Mucosa of descending colon (tissue), 3 donors: Measurements from ENCODE around the gene PDGFRB. TPM values are rescaled to one million over a fixed set of nuclear protein-coding genes. Genes with fewer than 3 reads are reported as not detected.

ENCODE experiments used
- ATAC-seq: fragments of 200-7000 bp; cut with Tn5 transposase; one replicate; pipeline ENCODE4 v1.9.1; 2020; ENCODE audit warnings: mild to moderate bottlenecking, moderate library complexity
- DNase-seq, 3 donors: peaks; one replicate each; pipeline ENCODE4 v3.0.0-alpha.2; 2020
- H3K36me3 ChIP-seq: fragments of 200-600 bp; one replicate; pipeline ENCODE4 v1.8.0; 2021; ENCODE audit warnings: low read depth, mild to moderate bottlenecking
- H3K4me1 ChIP-seq: fragments of 200-600 bp; one replicate; pipeline ENCODE4 v1.8.0; 2021; ENCODE audit warnings: low read depth, mild to moderate bottlenecking
- H3K4me3 ChIP-seq: fragments of 200-600 bp; one replicate; pipeline ENCODE4 v1.8.0; 2021; ENCODE audit warnings: mild to moderate bottlenecking
- H3K9me3 ChIP-seq: fragments of 200-600 bp; one replicate; pipeline ENCODE4 v1.8.0; 2021; ENCODE audit warnings: mild to moderate bottlenecking
- intact Hi-C, 2 donors: fragments of 100-400 bp; cut with DNase I in 1 of 2; cut with micrococcal nuclease in 1 of 2; formaldehyde crosslinking; loops; one replicate each; pipeline versions ENCODE4 v1.11.0 to v1.11.1; 2022; cut with DNase I, micrococcal nuclease
- total RNA-seq, 3 donors: library from RNA; stranded (reverse); fragmentation: NEBNext Ultra II Directional in 2 of 3; extraction: Animal tissue kit (Norgen Biotek cat#: 25700) in 2 of 3; gene quantifications; one replicate each; pipeline versions ENCODE4 v1.2.1 to v1.2.4, GENCODE V29; 2021 to 2023
- TF ChIP-seq, protein P1 (sequence below): fragments of 200-600 bp; IDR thresholded peaks from one replicate; pipeline ENCODE4 v1.8.0; 2022; ENCODE audit warnings: antibody characterized with exemption, mild to moderate bottlenecking
- donor health status: DM: no; HTN: no; CAD: no; lungs with moderate emphysema.
- donor health status: DM: no; HTN: no; CAD: no.
- donor health status: DM: no; HTN: yes; CAD: no.

Gene PDGFRB
- total RNA-seq, 3 donors from 2014 or later: 13.9 to 61.5 (median 27.1) TPM

DNA sequence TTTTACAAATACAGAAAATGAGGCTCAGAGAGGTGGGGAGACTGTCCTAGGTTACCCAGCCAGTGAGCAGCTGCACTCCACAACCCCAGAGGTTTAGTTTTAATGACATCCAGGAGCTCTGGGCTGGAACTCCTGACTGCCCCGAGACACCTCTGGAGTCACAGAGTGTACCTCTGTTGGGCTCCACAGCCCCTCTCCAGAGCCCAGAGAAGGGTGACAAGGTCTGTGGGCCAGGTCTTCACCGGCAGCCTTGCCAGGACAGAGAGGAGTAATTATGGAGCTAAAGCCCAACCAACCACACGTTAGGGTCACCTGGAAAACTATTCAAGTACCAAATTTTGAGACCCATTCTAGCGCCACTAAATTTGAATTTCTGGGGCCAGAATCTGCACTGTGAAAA, 22.1 kb upstream of the PDGFRB start:
- TF ChIP-seq, protein P1, sequence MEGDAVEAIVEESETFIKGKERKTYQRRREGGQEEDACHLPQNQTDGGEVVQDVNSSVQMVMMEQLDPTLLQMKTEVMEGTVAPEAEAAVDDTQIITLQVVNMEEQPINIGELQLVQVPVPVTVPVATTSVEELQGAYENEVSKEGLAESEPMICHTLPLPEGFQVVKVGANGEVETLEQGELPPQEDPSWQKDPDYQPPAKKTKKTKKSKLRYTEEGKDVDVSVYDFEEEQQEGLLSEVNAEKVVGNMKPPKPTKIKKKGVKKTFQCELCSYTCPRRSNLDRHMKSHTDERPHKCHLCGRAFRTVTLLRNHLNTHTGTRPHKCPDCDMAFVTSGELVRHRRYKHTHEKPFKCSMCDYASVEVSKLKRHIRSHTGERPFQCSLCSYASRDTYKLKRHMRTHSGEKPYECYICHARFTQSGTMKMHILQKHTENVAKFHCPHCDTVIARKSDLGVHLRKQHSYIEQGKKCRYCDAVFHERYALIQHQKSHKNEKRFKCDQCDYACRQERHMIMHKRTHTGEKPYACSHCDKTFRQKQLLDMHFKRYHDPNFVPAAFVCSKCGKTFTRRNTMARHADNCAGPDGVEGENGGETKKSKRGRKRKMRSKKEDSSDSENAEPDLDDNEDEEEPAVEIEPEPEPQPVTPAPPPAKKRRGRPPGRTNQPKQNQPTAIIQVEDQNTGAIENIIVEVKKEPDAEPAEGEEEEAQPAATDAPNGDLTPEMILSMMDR: no peak
- Histone ChIP-seq H3K4me3 (no peak overlapping the region), H3K4me1 (peaks cover 85% of the 10 kb centered on the region), H3K36me3 (no peaks in the 10 kb centered on the region), H3K9me3 (no peaks in the 10 kb centered on the region)
- DNase-seq (no peak), ATAC-seq (no peak)
- intact Hi-C loops: no loop called here

DNA sequence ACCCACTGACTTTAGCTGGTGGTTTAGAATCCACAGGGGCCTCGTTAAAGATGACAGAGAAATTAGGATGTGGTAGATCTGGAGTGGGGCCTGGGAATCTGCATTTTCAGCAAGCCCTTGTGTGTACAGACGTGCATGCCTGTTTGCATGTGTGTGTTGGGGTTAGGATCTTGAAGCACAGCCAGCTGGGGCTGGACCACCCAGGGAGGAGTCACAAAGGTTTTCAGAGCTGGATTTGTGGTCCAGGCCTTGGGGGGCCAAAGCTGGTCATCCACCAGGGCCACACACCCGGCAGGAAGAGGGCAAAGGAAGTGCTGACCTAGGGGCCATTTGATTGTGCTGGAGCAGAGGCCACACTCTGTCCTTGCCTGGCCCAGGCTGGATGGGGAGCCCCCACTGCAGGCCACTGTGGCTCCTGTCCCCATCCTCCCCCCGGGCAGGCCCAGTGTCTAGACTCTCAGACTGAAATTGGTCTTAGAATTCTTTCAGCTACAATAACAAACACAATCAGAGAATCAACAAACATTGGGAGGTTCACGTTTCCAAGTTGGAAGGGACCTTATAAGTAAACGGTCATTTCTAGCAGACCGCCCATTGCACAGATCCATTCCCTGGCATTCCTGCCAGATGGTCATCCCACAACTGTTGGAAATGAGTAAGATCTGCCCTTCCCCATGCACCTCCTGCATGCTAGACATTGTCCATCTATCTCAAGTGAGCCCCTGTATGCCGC, 21.3 kb upstream of the PDGFRB start:
- TF ChIP-seq, protein P1: no peak
- no peaks in the 10 kb centered on the region for H3K9me3 ChIP-seq
- peaks cover 84% of the 10 kb centered on the region for H3K4me1 ChIP-seq
- ATAC-seq: no peak
- no peaks in the 10 kb centered on the region for H3K36me3 ChIP-seq
- no peak overlapping the region for H3K4me3 ChIP-seq
- intact Hi-C loops: no loop called here
- peak in 1 of 3 donors; percentile 49 for DNase-seq

DNA sequence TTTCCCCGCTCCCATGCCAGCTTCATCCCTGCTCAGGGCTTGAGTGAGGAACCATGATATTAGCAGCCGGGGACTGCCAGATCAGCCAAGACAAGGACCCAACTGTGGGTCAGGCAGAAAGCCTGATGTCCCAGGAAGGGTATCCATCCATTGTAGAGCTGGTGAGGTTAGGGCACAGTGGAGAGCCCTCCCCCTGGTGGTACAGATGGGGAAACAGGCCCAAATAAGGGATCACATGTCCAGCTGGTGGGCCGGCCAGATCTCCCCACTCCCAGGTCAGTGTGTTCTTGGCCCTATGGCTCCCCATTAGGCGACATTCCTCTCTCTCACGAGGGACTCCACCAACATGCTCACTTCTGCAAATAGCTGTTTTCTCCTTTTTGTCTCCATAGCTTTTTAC, 19.9 kb upstream of the PDGFRB start:
- H3K4me3 ChIP-seq: no peak overlapping the region
- no peaks in the 10 kb centered on the region for H3K9me3 ChIP-seq
- peaks cover 82% of the 10 kb centered on the region for H3K4me1 ChIP-seq
- TF ChIP-seq, protein P1: no peak
- intact Hi-C loops: no loop called here
- DNase-seq: peak in 1 of 3 donors; percentile 42
- ATAC-seq: peak; percentile 7
- no peaks in the 10 kb centered on the region for H3K36me3 ChIP-seq

DNA sequence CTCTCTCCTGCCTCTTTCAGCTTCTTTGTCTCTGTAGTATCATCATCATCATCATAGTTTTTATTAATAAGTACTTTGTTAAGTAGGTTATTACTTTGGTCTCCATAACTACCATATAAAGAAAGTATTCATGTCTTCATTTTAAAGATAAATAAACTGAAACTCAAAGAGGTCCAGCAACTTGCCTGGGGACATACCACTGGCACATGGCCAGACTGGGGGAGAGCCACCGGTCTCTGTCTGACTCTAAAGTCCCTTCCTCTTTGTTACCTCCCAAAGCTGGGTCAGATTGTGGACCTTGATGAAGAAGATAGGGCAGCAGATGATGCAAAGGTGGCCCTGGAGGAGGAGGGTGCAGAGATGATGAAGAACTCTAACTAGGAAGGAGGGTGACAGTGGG, 19.4 kb upstream of the PDGFRB start:
- no peak for DNase-seq
- ATAC-seq: no peak
- Histone ChIP-seq H3K4me3 (no peak overlapping the region), H3K4me1 (peaks cover 82% of the 10 kb centered on the region), H3K9me3 (no peaks in the 10 kb centered on the region), H3K36me3 (no peaks in the 10 kb centered on the region)
- TF ChIP-seq, protein P1: no peak
- intact Hi-C loops: no loop called here

DNA sequence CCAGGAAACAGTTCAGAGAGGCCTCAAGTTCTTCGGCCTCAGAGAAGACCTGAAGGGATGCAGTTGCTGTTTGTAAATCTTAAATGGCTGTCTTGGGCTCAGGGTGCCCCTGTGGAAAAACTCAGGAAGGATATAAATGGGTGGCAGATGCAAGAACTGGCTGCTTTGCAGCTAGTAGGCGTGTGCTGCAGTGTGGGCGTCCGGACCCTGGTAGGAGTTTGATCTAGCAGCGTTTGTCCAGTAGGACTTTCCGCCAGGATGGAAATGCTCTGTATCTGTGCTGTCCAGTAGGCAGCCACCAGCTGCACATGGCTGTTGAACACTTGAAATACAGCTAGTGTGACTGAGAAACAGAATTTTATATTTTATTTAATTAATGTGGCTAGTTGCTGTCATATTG, 18.6 kb upstream of the PDGFRB start:
- Histone ChIP-seq H3K36me3 (no peaks in the 10 kb centered on the region), H3K4me1 (peaks cover 76% of the 10 kb centered on the region), H3K9me3 (no peaks in the 10 kb centered on the region), H3K4me3 (no peak overlapping the region)
- no peak for DNase-seq
- TF ChIP-seq, protein P1: no peak
- no peak for ATAC-seq
- intact Hi-C loops: no loop called here

DNA sequence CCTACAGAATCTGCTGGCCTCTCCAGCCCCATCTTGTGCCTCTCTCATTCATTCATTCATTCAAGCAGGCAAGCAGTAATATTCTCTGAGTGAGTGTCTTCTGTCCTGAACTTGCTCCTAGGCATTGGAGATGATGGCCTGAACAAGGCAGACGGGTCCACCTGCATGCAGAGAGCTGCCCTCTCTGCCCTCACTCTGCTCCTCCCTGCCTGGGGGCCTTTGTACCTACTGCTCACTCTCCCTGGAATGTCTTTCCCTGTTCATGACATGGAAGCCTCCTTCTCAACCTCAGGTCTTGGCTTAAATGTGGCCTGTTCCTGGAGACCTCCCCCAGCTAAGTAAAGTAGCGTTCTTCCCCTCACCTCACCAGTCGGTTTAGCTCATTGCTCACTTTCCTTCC, 17.5 kb upstream of the PDGFRB start:
- ATAC-seq: peak; percentile 17

More for the DNA sequence above, 17.5 kb upstream of the PDGFRB start:
- H3K36me3 ChIP-seq: no peaks in the 10 kb centered on the region
- peaks cover 69% of the 10 kb centered on the region for H3K4me1 ChIP-seq
- no peak overlapping the region for H3K4me3 ChIP-seq
- no peaks in the 10 kb centered on the region for H3K9me3 ChIP-seq
- no peak for DNase-seq
- TF ChIP-seq, protein P1: no peak
- intact Hi-C loops: no loop called here
